Left lung (tissue), 10 donors: Measurements from ENCODE around the gene ATP5MC3. TPM values are rescaled to one million over a fixed set of nuclear protein-coding genes. Genes with fewer than 3 reads are reported as not detected.

ENCODE experiments used
- ATAC-seq: fragments of 200-7000 bp; cut with Tn5 transposase; one replicate; pipeline ENCODE4 v1.9.1; 2020; ENCODE audit warnings: moderate library complexity
- DNase-seq, 4 donors: peaks; one replicate each; pipeline ENCODE4 v3.0.0-alpha.2; 2013 to 2020
- H3K27ac ChIP-seq, 2 donors: fragments of 200-600 bp; sonication (generic) in 1 of 2; one replicate each; pipeline versions ENCODE4 v1.5.0 to v1.8.0; 2020 to 2021
- H3K27me3 ChIP-seq, 2 donors: fragments of 200-600 bp; sonication (generic) in 1 of 2; one replicate each; pipeline versions ENCODE4 v1.5.0 to v1.8.0; 2020 to 2021
- H3K36me3 ChIP-seq, 2 donors: fragments of 200-600 bp; sonication (generic) in 1 of 2; one replicate each; pipeline versions ENCODE4 v1.5.0 to v1.8.0; 2020 to 2021
- H3K4me1 ChIP-seq, 2 donors: fragments of 200-600 bp; one replicate each; pipeline ENCODE4 v1.8.0; 2021
- H3K4me3 ChIP-seq, 2 donors: fragments of 200-600 bp; sonication (generic) in 1 of 2; one replicate each; pipeline versions ENCODE4 v1.5.0 to v1.8.0; 2020 to 2021; ENCODE audit warnings: mild to moderate bottlenecking in 1 of 2
- H3K9me3 ChIP-seq, 2 donors: fragments of 200-600 bp; sonication (generic) in 1 of 2; one replicate each; pipeline versions ENCODE4 v1.5.0 to v1.8.0; 2020 to 2021
- CTCF ChIP-seq, 2 donors: fragments of 200-600 bp; sonication (generic) in 1 of 2; IDR thresholded peaks; one replicate each; pipeline versions ENCODE4 v1.5.0 to v1.8.0; 2021; ENCODE audit warnings: antibody characterized with exemption in 2 of 2
- intact Hi-C, 2 donors: fragments of 100-400 bp; cut with DNase I; formaldehyde crosslinking; loops; one replicate each; pipeline versions ENCODE4 v1.11.2 to v1.14.2; 2022
- polyA plus RNA-seq, 6 donors: library from polyadenylated mRNA; unstranded; fragments of 120-200 nt; gene quantifications; one replicate each; pipeline ENCODE4 v1.2.1, GENCODE V29; 2013; ENCODE audit not compliant: insufficient read length in 6 of 6
- total RNA-seq, 2 donors: library from RNA; stranded (reverse); fragmentation: NEBNext Ultra II Directional; extraction: Animal tissue kit (Norgen Biotek cat#: 25700); gene quantifications; one replicate each; pipeline ENCODE4 v1.2.1, GENCODE V29; 2021
- donor health status: DM: no; HTN: yes; CAD: no.
- donor health status: DM: no; HTN: no; CAD: no.

ATP5MC3 gene
- total and polyA plus RNA-seq, 8 donors = 170 to 204 (median 189) TPM

GRCh38 chr2:175203621-175204496, 22.3 kb upstream of the ATP5MC3 start:
- no peaks in the 10 kb centered on the region for H3K9me3 ChIP-seq
- ATAC-seq = peak; percentile 84
- H3K27ac ChIP-seq = no peak overlapping the region
- no peaks in the 10 kb centered on the region for H3K36me3 ChIP-seq
- H3K27me3 ChIP-seq = peaks cover 0 to 19% of the 10 kb centered on the region in 2 donors
- DNase-seq = peak in 2 of 4 donors; percentile 38 to 53
- H3K4me3 ChIP-seq = no peak overlapping the region
- intact Hi-C loops = no loop called here
- peak in 1 of 2 donors; percentile 19 for TF ChIP-seq CTCF (IDR thresholded peaks at IDR 0.05)
- no peaks in the 10 kb centered on the region for H3K4me1 ChIP-seq

GRCh38 chr2:175195012-175195411, 13.5 kb upstream of the ATP5MC3 start:
- Histone ChIP-seq H3K4me3 (no peak overlapping the region), H3K36me3 (no peaks in the 10 kb centered on the region), H3K27me3 (no peaks in the 10 kb centered on the region), H3K4me1 (no peaks in the 10 kb centered on the region), H3K9me3 (peaks cover 0 to 2% of the 10 kb centered on the region in 2 donors), H3K27ac (no peak overlapping the region)
- TF ChIP-seq CTCF (IDR thresholded peaks at IDR 0.05) = no peak
- no peak for DNase-seq
- intact Hi-C loops = no loop called here
- ATAC-seq = no peak

GRCh38 chr2:175188761-175189160, 7.3 kb upstream of the ATP5MC3 start:
- ATAC-seq (no peak), DNase-seq (no peak)
- no peaks in the 10 kb centered on the region for H3K36me3 ChIP-seq
- no peaks in the 10 kb centered on the region for H3K27me3 ChIP-seq
- no peak overlapping the region for H3K27ac ChIP-seq
- no peak for TF ChIP-seq CTCF (IDR thresholded peaks at IDR 0.05)
- H3K9me3 ChIP-seq = peaks cover 0 to 2% of the 10 kb centered on the region in 2 donors
- no peaks in the 10 kb centered on the region for H3K4me1 ChIP-seq
- intact Hi-C loops = no loop called here
- H3K4me3 ChIP-seq = no peak overlapping the region

- Histone ChIP-seq H3K27ac (no peak overlapping the region), H3K4me3 (no peak overlapping the region), H3K4me1 (no peaks in the 10 kb centered on the region), H3K9me3 (peaks cover 0 to 2% of the 10 kb centered on the region in 2 donors), H3K27me3 (no peaks in the 10 kb centered on the region), H3K36me3 (no peaks in the 10 kb centered on the region)
- TF ChIP-seq CTCF (IDR thresholded peaks at IDR 0.05) = no peak
- no peak for ATAC-seq
- intact Hi-C loops = no loop called here
- DNase-seq = no peak
Observed at GRCh38 chr2:175187378-175187777, 5.9 kb upstream of the ATP5MC3 start.

- DNase-seq = no peak
- Histone ChIP-seq H3K27me3 (no peaks in the 10 kb centered on the region), H3K27ac (no peak overlapping the region), H3K9me3 (no peaks in the 10 kb centered on the region), H3K4me1 (peaks cover 0 to 23% of the 10 kb centered on the region in 2 donors), H3K36me3 (peaks cover 0 to 12% of the 10 kb centered on the region in 2 donors), H3K4me3 (no peak overlapping the region)
- no peak for ATAC-seq
- intact Hi-C loops = no loop called here
- no peak for TF ChIP-seq CTCF (IDR thresholded peaks at IDR 0.05)
Observed at GRCh38 chr2:175183674-175184073, 2.2 kb upstream of the ATP5MC3 start.
